SK-N-SH treated with all-trans-retinoic acid at 6 μM for 48 hours (cell line): Measurements from ENCODE around the gene ECHS1.

ENCODE experiments used
- ATAC-seq: fragments of 200-7000 bp; cut with Tn5 transposase; 3 replicates; pipeline ENCODE4 v1.9.1; 2020; ENCODE audit warnings: mild to moderate bottlenecking, moderate library complexity
- ARNTL ChIP-seq: fragments of 450-650 bp; formaldehyde crosslinking; IDR thresholded peaks from 2 replicates; pipeline ENCODE4 v1.5.0; 2020; ENCODE audit warnings: low read depth, mild to moderate bottlenecking, moderate library complexity, borderline replicate concordance
- BACH2 ChIP-seq: fragments of 250-450 bp; sonication (Bioruptor Pico); IDR thresholded peaks from 2 replicates; pipeline ENCODE4 v1.9.0; 2021; ENCODE audit warnings: mild to moderate bottlenecking, borderline replicate concordance
- CSDC2 ChIP-seq: fragments of 250-450 bp; sonication (Bioruptor Pico); IDR thresholded peaks from 2 replicates; pipeline ENCODE4 v1.5.0; 2020; ENCODE audit warnings: mild to moderate bottlenecking, moderate library complexity
- CSRNP3 ChIP-seq: fragments of 250-450 bp; sonication (Bioruptor Pico); IDR thresholded peaks from 2 replicates; pipeline ENCODE4 v1.5.1; 2021; ENCODE audit warnings: mild to moderate bottlenecking, moderate library complexity
- GLIS3 ChIP-seq: fragments of 250-450 bp; sonication (Bioruptor Pico); IDR thresholded peaks from 2 replicates; pipeline ENCODE4 v1.5.0; 2020; ENCODE audit warnings: mild to moderate bottlenecking, moderate library complexity
- ISL1 ChIP-seq: fragments of 250-450 bp; sonication (Bioruptor Pico); IDR thresholded peaks from 2 replicates; pipeline ENCODE4 v2.1.2; 2022; ENCODE audit warnings: mild to moderate bottlenecking, moderate library complexity
- OSR1 ChIP-seq: fragments of 250-450 bp; sonication (Bioruptor Pico); IDR thresholded peaks from 2 replicates; pipeline ENCODE4 v1.8.0; 2022; ENCODE audit warnings: moderate library complexity, mild to moderate bottlenecking, inconsistent platforms
- POU6F1 ChIP-seq: fragments of 250-450 bp; sonication (Bioruptor Pico); IDR thresholded peaks from 2 replicates; pipeline ENCODE4 v1.8.0; 2021; ENCODE audit warnings: low read depth, mild to moderate bottlenecking, moderate library complexity, borderline replicate concordance
- PPARA ChIP-seq: fragments of 250-450 bp; sonication (Bioruptor Pico); IDR thresholded peaks from 2 replicates; pipeline ENCODE4 v1.5.0; 2020; ENCODE audit warnings: mild to moderate bottlenecking, borderline replicate concordance
- RARB ChIP-seq: fragments of 250-450 bp; sonication (Bioruptor Pico); IDR thresholded peaks from 2 replicates; pipeline ENCODE4 v1.8.0; 2021; ENCODE audit warnings: mild to moderate bottlenecking, moderate library complexity
- SNAI2 ChIP-seq: fragments of 250-450 bp; sonication (Bioruptor Pico); IDR thresholded peaks from 2 replicates; pipeline ENCODE4 v1.5.0; 2020; ENCODE audit warnings: mild to moderate bottlenecking, moderate library complexity
- TCF4 ChIP-seq: fragments of 250-450 bp; sonication (Bioruptor Pico); IDR thresholded peaks from 2 replicates; pipeline ENCODE4 v1.8.0; 2021; ENCODE audit warnings: mild to moderate bottlenecking, moderate library complexity, borderline replicate concordance
- TOX ChIP-seq: fragments of 250-450 bp; sonication (Bioruptor Pico); IDR thresholded peaks from 2 replicates; pipeline ENCODE4 v1.8.0; 2021; ENCODE audit warnings: mild to moderate bottlenecking, moderate library complexity, borderline replicate concordance
- TSHZ2 ChIP-seq: fragments of 250-450 bp; sonication (Bioruptor Pico); IDR thresholded peaks from 2 replicates; pipeline ENCODE4 v1.5.0; 2020; ENCODE audit warnings: mild to moderate bottlenecking, moderate library complexity
- ZC3H10 ChIP-seq: fragments of 250-450 bp; sonication (Bioruptor Pico); IDR thresholded peaks from 2 replicates; pipeline ENCODE4 v1.5.1; 2021; ENCODE audit warnings: mild to moderate bottlenecking, moderate library complexity
- ZFP3 ChIP-seq: fragments of 250-450 bp; sonication (Bioruptor Pico); IDR thresholded peaks from 2 replicates; pipeline ENCODE4 v1.5.0; 2020; ENCODE audit warnings: mild to moderate bottlenecking, moderate library complexity
- ZFP30 ChIP-seq: fragments of 450-650 bp; formaldehyde crosslinking; IDR thresholded peaks from 2 replicates; pipeline ENCODE4 v1.5.0; 2022; ENCODE audit warnings: mild to moderate bottlenecking, moderate library complexity
- ZNF565 ChIP-seq: fragments of 450-650 bp; formaldehyde crosslinking; conservative IDR thresholded peaks from 2 replicates; pipeline ENCODE4 v1.5.0; 2020; ENCODE audit warnings: low read depth, mild to moderate bottlenecking, moderate library complexity
- ZNF70 ChIP-seq: fragments of 450-650 bp; formaldehyde crosslinking; IDR thresholded peaks from 2 replicates; pipeline ENCODE4 v1.5.0; 2020; ENCODE audit warnings: mild to moderate bottlenecking, moderate library complexity
- ZNF8 ChIP-seq: fragments of 450-650 bp; formaldehyde crosslinking; IDR thresholded peaks from 2 replicates; pipeline ENCODE4 v1.5.0; 2020; ENCODE audit warnings: mild to moderate bottlenecking, moderate library complexity
- TF ChIP-seq, protein P1 (sequence below): fragments of 250-450 bp; sonication (Bioruptor Pico); IDR thresholded peaks from 2 replicates; pipeline ENCODE4 v1.8.0; 2020; ENCODE audit warnings: mild to moderate bottlenecking, moderate library complexity, borderline replicate concordance

ECHS1 gene

GRCh38 chr10:133383551-133383950 lies 10.4 kb upstream of the ECHS1 start:
- TF ChIP-seq ZNF8 (CRISPR knock-in tag) (no peak), CSRNP3 (CRISPR knock-in tag) (no peak), TCF4 (CRISPR knock-in tag) (no peak), CSDC2 (CRISPR knock-in tag) (no peak), TSHZ2 (CRISPR knock-in tag) (no peak), ISL1 (CRISPR knock-in tag) (no peak), RARB (no peak), OSR1 (CRISPR knock-in tag) (no peak), TOX (CRISPR knock-in tag) (no peak), SNAI2 (CRISPR knock-in tag) (no peak), POU6F1 (CRISPR knock-in tag) (no peak)
- TF ChIP-seq, protein P1, sequence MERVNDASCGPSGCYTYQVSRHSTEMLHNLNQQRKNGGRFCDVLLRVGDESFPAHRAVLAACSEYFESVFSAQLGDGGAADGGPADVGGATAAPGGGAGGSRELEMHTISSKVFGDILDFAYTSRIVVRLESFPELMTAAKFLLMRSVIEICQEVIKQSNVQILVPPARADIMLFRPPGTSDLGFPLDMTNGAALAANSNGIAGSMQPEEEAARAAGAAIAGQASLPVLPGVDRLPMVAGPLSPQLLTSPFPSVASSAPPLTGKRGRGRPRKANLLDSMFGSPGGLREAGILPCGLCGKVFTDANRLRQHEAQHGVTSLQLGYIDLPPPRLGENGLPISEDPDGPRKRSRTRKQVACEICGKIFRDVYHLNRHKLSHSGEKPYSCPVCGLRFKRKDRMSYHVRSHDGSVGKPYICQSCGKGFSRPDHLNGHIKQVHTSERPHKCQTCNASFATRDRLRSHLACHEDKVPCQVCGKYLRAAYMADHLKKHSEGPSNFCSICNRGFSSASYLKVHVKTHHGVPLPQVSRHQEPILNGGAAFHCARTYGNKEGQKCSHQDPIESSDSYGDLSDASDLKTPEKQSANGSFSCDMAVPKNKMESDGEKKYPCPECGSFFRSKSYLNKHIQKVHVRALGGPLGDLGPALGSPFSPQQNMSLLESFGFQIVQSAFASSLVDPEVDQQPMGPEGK (CRISPR knock-in tag) = no peak
- ATAC-seq = no peak

GRCh38 chr10:133381036-133381435 lies 7.9 kb upstream of the ECHS1 start:
- no peak for TF ChIP-seq POU6F1 (CRISPR knock-in tag)
- TF ChIP-seq RARB = no peak
- TF ChIP-seq ARNTL (CRISPR knock-in tag) = no peak
- TF ChIP-seq CSRNP3 (CRISPR knock-in tag) = no peak
- no peak for TF ChIP-seq PPARA (CRISPR knock-in tag)
- TF ChIP-seq ZFP30 = no peak
- TF ChIP-seq ISL1 (CRISPR knock-in tag) = no peak
- TF ChIP-seq SNAI2 (CRISPR knock-in tag) = no peak
- no peak for TF ChIP-seq ZNF70
- no peak for TF ChIP-seq CSDC2 (CRISPR knock-in tag)
- no peak for TF ChIP-seq ZFP3 (CRISPR knock-in tag)
- TF ChIP-seq, protein P1 (CRISPR knock-in tag) = no peak
- TF ChIP-seq BACH2 (CRISPR knock-in tag) = no peak
- TF ChIP-seq TOX (CRISPR knock-in tag) = no peak
- no peak for TF ChIP-seq GLIS3 (CRISPR knock-in tag)
- TF ChIP-seq ZC3H10 (CRISPR knock-in tag) = no peak
- no peak for TF ChIP-seq ZNF8 (CRISPR knock-in tag)
- TF ChIP-seq TSHZ2 (CRISPR knock-in tag) = no peak
- TF ChIP-seq ZNF565 = no peak
- no peak for ATAC-seq
